ENCODE results near the gene CDC42EP3. TPM values are rescaled to one million over a fixed set of nuclear protein-coding genes. Genes with fewer than 3 reads are reported as not detected.

CDC42EP3 gene
- polyA plus RNA-seq, 2 of the 4 experiments (the other 2 are of a cell fraction), result 23.8 to 39.1 TPM

DNA sequence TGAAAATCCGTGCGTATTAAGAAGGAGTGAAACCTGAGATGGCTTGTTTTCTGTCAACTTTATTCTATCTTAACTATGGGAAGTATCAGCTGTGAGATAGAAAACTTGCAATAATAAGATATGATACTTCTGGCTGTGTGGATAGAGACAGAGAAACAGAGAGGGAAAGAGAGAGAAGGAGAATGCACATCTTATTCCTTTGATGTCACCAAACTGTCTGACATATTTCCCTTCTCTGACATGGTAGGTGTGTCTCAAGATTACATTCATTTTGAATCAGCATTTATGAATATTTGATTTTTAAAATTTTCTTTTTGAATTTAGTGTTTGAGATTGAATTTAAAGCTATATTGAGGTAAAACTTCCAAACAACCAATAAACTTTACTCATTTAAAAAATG, 69.4 kb downstream of the CDC42EP3 start:
- ATAC-seq (no peak), FAIRE-seq (no peak), DNase-seq (ENCODE audit: low read depth in 1 of 2, low spot score in 1 of 2) (no peak)
- H3K9me3 ChIP-seq, result no peaks in the 10 kb centered on the region
- no peak overlapping the region for H3K4me2 ChIP-seq
- no peaks in the 10 kb centered on the region for H3K4me1 ChIP-seq
- no peak overlapping the region for H3K27ac ChIP-seq
- 83% methylated on average over 2 of the region's 2 CpGs for WGBS (ENCODE audit: missing lambda C conversion rate)
- TF ChIP-seq, protein P1, sequence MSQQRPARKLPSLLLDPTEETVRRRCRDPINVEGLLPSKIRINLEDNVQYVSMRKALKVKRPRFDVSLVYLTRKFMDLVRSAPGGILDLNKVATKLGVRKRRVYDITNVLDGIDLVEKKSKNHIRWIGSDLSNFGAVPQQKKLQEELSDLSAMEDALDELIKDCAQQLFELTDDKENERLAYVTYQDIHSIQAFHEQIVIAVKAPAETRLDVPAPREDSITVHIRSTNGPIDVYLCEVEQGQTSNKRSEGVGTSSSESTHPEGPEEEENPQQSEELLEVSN (IDR thresholded peaks at IDR 0.05; ENCODE audit: borderline replicate concordance, low read depth), result no peak
- no peak overlapping the region for H3K4me3 ChIP-seq
- ChIA-PET POLR2A (no interaction called here), CTCF (interaction anchor here (1.2 kb wide), 1 partner anchor 21 kb away, joined by 3 read pairs; no protein-coding TSS in a partner anchor)

DNA sequence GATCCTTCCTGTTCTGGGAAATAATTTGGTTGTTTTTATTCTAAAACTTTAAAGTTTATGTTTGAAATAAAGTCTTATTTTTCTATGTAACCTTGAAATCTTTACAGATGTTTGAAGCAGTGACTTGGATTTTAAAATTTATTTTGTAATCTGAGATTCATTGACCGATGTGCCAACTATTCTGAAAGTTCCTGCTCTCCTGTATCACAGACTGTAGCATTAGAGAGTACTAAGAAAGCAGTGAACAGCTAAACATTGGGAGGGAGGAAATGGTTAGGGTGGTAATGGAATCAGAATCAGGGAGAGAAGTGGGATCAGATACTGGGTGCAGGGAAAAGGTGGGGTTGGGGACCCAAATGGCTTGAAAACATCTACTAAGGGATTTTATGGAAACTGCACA, 69.9 kb downstream of the CDC42EP3 start:
- DNase-seq (ENCODE audit: low read depth in 1 of 2, low spot score in 1 of 2), result no peak
- H3K4me2 ChIP-seq, result no peak overlapping the region

More for the DNA sequence above, 69.9 kb downstream of the CDC42EP3 start:
- TF ChIP-seq, protein P2, sequence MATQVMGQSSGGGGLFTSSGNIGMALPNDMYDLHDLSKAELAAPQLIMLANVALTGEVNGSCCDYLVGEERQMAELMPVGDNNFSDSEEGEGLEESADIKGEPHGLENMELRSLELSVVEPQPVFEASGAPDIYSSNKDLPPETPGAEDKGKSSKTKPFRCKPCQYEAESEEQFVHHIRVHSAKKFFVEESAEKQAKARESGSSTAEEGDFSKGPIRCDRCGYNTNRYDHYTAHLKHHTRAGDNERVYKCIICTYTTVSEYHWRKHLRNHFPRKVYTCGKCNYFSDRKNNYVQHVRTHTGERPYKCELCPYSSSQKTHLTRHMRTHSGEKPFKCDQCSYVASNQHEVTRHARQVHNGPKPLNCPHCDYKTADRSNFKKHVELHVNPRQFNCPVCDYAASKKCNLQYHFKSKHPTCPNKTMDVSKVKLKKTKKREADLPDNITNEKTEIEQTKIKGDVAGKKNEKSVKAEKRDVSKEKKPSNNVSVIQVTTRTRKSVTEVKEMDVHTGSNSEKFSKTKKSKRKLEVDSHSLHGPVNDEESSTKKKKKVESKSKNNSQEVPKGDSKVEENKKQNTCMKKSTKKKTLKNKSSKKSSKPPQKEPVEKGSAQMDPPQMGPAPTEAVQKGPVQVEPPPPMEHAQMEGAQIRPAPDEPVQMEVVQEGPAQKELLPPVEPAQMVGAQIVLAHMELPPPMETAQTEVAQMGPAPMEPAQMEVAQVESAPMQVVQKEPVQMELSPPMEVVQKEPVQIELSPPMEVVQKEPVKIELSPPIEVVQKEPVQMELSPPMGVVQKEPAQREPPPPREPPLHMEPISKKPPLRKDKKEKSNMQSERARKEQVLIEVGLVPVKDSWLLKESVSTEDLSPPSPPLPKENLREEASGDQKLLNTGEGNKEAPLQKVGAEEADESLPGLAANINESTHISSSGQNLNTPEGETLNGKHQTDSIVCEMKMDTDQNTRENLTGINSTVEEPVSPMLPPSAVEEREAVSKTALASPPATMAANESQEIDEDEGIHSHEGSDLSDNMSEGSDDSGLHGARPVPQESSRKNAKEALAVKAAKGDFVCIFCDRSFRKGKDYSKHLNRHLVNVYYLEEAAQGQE (IDR thresholded peaks at IDR 0.05), result no peak
- TF ChIP-seq CBX8 (IDR thresholded peaks at IDR 0.05) (no peak), HOXA7 (CRISPR knock-in tag; IDR thresholded peaks at IDR 0.05) (no peak), BHLHE40 (IDR thresholded peaks at IDR 0.05; ENCODE audit: low read depth, low read length) (no peak), ZC3H11A (IDR thresholded peaks at IDR 0.05) (no peak), MAZ (IDR thresholded peaks at IDR 0.05; ENCODE audit: borderline replicate concordance, low read depth, low read length) (no peak), HDAC2 (IDR thresholded peaks at IDR 0.05) (no peak), EHMT2 (IDR thresholded peaks at IDR 0.05; ENCODE audit: low read depth) (no peak), SMC3 (IDR thresholded peaks at IDR 0.05) (no peak), RARB (CRISPR knock-in tag; IDR thresholded peaks at IDR 0.05) (no peak), NFE2L2 (conservative IDR thresholded peaks at IDR 0.05; ENCODE audit: low read length) (no peak), CBX2 (IDR thresholded peaks at IDR 0.05; ENCODE audit: borderline replicate concordance, low read depth) (no peak), JUNB (IDR thresholded peaks at IDR 0.05) (no peak), RCOR1 (IDR thresholded peaks at IDR 0.05; ENCODE audit: low read depth, low read length) (no peak), RFX5 (IDR thresholded peaks at IDR 0.05) (no peak)
- TF ChIP-seq, protein P3, sequence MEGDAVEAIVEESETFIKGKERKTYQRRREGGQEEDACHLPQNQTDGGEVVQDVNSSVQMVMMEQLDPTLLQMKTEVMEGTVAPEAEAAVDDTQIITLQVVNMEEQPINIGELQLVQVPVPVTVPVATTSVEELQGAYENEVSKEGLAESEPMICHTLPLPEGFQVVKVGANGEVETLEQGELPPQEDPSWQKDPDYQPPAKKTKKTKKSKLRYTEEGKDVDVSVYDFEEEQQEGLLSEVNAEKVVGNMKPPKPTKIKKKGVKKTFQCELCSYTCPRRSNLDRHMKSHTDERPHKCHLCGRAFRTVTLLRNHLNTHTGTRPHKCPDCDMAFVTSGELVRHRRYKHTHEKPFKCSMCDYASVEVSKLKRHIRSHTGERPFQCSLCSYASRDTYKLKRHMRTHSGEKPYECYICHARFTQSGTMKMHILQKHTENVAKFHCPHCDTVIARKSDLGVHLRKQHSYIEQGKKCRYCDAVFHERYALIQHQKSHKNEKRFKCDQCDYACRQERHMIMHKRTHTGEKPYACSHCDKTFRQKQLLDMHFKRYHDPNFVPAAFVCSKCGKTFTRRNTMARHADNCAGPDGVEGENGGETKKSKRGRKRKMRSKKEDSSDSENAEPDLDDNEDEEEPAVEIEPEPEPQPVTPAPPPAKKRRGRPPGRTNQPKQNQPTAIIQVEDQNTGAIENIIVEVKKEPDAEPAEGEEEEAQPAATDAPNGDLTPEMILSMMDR (IDR thresholded peaks at IDR 0.05), result no peak
- TF ChIP-seq, protein P4, sequence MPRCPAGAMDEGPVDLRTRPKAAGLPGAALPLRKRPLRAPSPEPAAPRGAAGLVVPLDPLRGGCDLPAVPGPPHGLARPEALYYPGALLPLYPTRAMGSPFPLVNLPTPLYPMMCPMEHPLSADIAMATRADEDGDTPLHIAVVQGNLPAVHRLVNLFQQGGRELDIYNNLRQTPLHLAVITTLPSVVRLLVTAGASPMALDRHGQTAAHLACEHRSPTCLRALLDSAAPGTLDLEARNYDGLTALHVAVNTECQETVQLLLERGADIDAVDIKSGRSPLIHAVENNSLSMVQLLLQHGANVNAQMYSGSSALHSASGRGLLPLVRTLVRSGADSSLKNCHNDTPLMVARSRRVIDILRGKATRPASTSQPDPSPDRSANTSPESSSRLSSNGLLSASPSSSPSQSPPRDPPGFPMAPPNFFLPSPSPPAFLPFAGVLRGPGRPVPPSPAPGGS (IDR thresholded peaks at IDR 0.05), result no peak
- TF ChIP-seq, protein P5, sequence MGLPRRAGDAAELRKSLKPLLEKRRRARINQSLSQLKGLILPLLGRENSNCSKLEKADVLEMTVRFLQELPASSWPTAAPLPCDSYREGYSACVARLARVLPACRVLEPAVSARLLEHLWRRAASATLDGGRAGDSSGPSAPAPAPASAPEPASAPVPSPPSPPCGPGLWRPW (IDR thresholded peaks at IDR 0.05), result no peak
- TF ChIP-seq, protein P6, sequence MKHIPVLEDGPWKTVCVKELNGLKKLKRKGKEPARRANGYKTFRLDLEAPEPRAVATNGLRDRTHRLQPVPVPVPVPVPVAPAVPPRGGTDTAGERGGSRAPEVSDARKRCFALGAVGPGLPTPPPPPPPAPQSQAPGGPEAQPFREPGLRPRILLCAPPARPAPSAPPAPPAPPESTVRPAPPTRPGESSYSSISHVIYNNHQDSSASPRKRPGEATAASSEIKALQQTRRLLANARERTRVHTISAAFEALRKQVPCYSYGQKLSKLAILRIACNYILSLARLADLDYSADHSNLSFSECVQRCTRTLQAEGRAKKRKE (CRISPR knock-in tag; IDR thresholded peaks at IDR 0.05; ENCODE audit: low read depth), result no peak
- ATAC-seq (no peak), FAIRE-seq (no peak)
- Histone ChIP-seq H3K27ac (no peak overlapping the region), H3K4me3 (no peak overlapping the region), H3K9me3 (no peaks in the 10 kb centered on the region), H3K4me1 (no peaks in the 10 kb centered on the region)
- 59% methylated on average over 1 of the region's 1 CpG for WGBS (ENCODE audit: missing lambda C conversion rate)
- POLR2A ChIA-PET, result no interaction called here
- CTCF ChIA-PET, result interaction anchor here (1.2 kb wide), 1 partner anchor 21 kb away, joined by 3 read pairs; no protein-coding TSS in a partner anchor

Measured in A549 (cell line).